Liver (tissue), 9 donors: ENCODE data around the gene CRTC2. TPM values are rescaled to one million over a fixed set of nuclear protein-coding genes. Genes with fewer than 3 reads are reported as not detected.

Source experiments
- DNase-seq: peaks from one replicate; pipeline ENCODE4 v3.0.0-alpha.2; 2017; ENCODE audit warnings: low spot score
- H3K27ac ChIP-seq, 2 donors: one replicate each; pipeline ENCODE4 v1.7.0; 2013; ENCODE audit warnings: inconsistent platforms in 2 of 2, low read length in 2 of 2, control low read depth in 1 of 2, low read depth in 1 of 2, mild to moderate bottlenecking in 1 of 2
- H3K27me3 ChIP-seq, 4 donors: one replicate each; pipeline versions ENCODE4 v1.6.1 to v1.7.0; 2013; ENCODE audit warnings: low read length in 3 of 4, inconsistent platforms in 1 of 4, mild to moderate bottlenecking in 1 of 4, moderate library complexity in 1 of 4; ENCODE audit not compliant: control insufficient read depth in 4 of 4, insufficient read depth in 4 of 4
- H3K36me3 ChIP-seq, 4 donors: one replicate each; pipeline versions ENCODE4 v1.6.1 to v1.7.0; 2013; ENCODE audit warnings: low read length in 3 of 4, mild to moderate bottlenecking in 3 of 4, low read depth in 1 of 4, moderate library complexity in 1 of 4; ENCODE audit not compliant: control insufficient read depth in 4 of 4, insufficient read depth in 3 of 4
- H3K4me1 ChIP-seq, 4 donors: one replicate each; pipeline versions ENCODE4 v1.6.1 to v1.7.0; 2013; ENCODE audit warnings: low read length in 3 of 4, mild to moderate bottlenecking in 3 of 4, moderate library complexity in 1 of 4; ENCODE audit not compliant: control insufficient read depth in 4 of 4, insufficient read depth in 4 of 4
- H3K4me3 ChIP-seq, 3 donors: one replicate each; pipeline versions ENCODE4 v1.6.1 to v1.7.0; 2013; ENCODE audit warnings: low read length in 3 of 3, control low read depth in 1 of 3, low read depth in 1 of 3, mild to moderate bottlenecking in 1 of 3
- H3K9ac ChIP-seq, 2 donors: one replicate each; pipeline ENCODE4 v1.7.0; 2013; ENCODE audit warnings: low read length in 2 of 2, mild to moderate bottlenecking in 2 of 2, moderate library complexity in 2 of 2, control low read depth in 1 of 2, low read depth in 1 of 2
- H3K9me3 ChIP-seq, 4 donors: one replicate each; pipeline versions ENCODE4 v1.6.1 to v1.7.0; 2013; ENCODE audit warnings: low read length in 3 of 4; ENCODE audit not compliant: control insufficient read depth in 4 of 4
- ATF3 ChIP-seq: IDR thresholded peaks from 2 replicates; pipeline ENCODE4 v1.6.1; 2016; ENCODE audit warnings: antibody characterized with exemption
- CTCF ChIP-seq: fragments of 150-350 bp; IDR thresholded peaks from 2 replicates; pipeline ENCODE4 v1.5.1; 2017; ENCODE audit warnings: improper control_type of control experiment, low read depth, low read length; ENCODE audit not compliant: missing input control
- EGR1 ChIP-seq, 2 donors: IDR thresholded peaks; 2 replicates each; pipeline ENCODE4 v1.6.1; 2016 to 2018; ENCODE audit warnings: antibody characterized with exemption in 2 of 2, low read depth in 2 of 2
- FOXA1 ChIP-seq: IDR thresholded peaks from 2 replicates; pipeline ENCODE4 v1.6.1; 2016; ENCODE audit warnings: antibody characterized with exemption
- FOXA2 ChIP-seq: IDR thresholded peaks from 2 replicates; pipeline ENCODE4 v1.6.1; 2016; ENCODE audit warnings: antibody characterized with exemption
- GABPA ChIP-seq, 2 donors: IDR thresholded peaks in 1 of 2; conservative IDR thresholded peaks in 1 of 2; 2 replicates each; pipeline ENCODE4 v1.6.1; 2016; ENCODE audit warnings: antibody characterized with exemption in 2 of 2, mild to moderate bottlenecking in 1 of 2, moderate library complexity in 1 of 2
- HNF4A ChIP-seq, 2 donors: conservative IDR thresholded peaks; 2 replicates each; pipeline ENCODE4 v1.6.1; 2016; ENCODE audit warnings: antibody characterized with exemption in 2 of 2, mild to moderate bottlenecking in 2 of 2
- HNF4G ChIP-seq: IDR thresholded peaks from 2 replicates; pipeline ENCODE4 v1.6.1; 2016; ENCODE audit warnings: antibody characterized with exemption
- JUND ChIP-seq, 2 donors: IDR thresholded peaks; 2 replicates each; pipeline ENCODE4 v1.6.1; 2016; ENCODE audit warnings: antibody characterized with exemption in 2 of 2
- MAX ChIP-seq: IDR thresholded peaks from 2 replicates; pipeline ENCODE4 v1.6.1; 2016; ENCODE audit warnings: antibody characterized with exemption
- NR2F2 ChIP-seq: IDR thresholded peaks from 2 replicates; pipeline ENCODE4 v1.6.1; 2016; ENCODE audit warnings: antibody characterized with exemption
- RAD21 ChIP-seq, 2 donors: IDR thresholded peaks; 2 replicates each; pipeline ENCODE4 v1.6.1; 2016; ENCODE audit warnings: antibody characterized with exemption in 2 of 2, mild to moderate bottlenecking in 2 of 2
- REST ChIP-seq: IDR thresholded peaks from 2 replicates; pipeline ENCODE4 v1.6.1; 2016; ENCODE audit warnings: antibody characterized with exemption, mild to moderate bottlenecking
- RXRA ChIP-seq, 2 donors: IDR thresholded peaks; 2 replicates each; pipeline ENCODE4 v1.6.1; 2017 to 2018; ENCODE audit warnings: antibody characterized with exemption in 2 of 2, mild to moderate bottlenecking in 1 of 2
- SP1 ChIP-seq: IDR thresholded peaks from 2 replicates; pipeline ENCODE4 v1.6.1; 2018; ENCODE audit warnings: antibody characterized with exemption, mild to moderate bottlenecking
- TAF1 ChIP-seq: conservative IDR thresholded peaks from 2 replicates; pipeline ENCODE4 v1.6.1; 2016; ENCODE audit warnings: antibody characterized with exemption, mild to moderate bottlenecking
- YY1 ChIP-seq: IDR thresholded peaks from 2 replicates; pipeline ENCODE4 v1.6.1; 2016; ENCODE audit warnings: antibody characterized with exemption, mild to moderate bottlenecking
- ZBTB33 ChIP-seq: IDR thresholded peaks from 2 replicates; pipeline ENCODE4 v1.6.1; 2016; ENCODE audit warnings: antibody characterized with exemption
- WGBS: extraction: QIAGEN DNeasy Blood & Tissue Kit; methylation state at CpG from one replicate; pipeline ENCODE4 v1.1.7; 2013; 5-methylcytosine and 5-hydroxymethylcytosine counted together
- polyA plus RNA-seq, 2 donors: library from polyadenylated mRNA; stranded (reverse) in 1 of 2; unstranded in 1 of 2; fragments of 200-250 nt in 1 of 2; fragments of >200 nt in 1 of 2; fragmentation: Nextera tagmentation in 1 of 2; extraction: Ambion mirVana in 1 of 2; gene quantifications; one replicate each; pipeline versions ENCODE4 v1.2.1 to v1.2.3, GENCODE V29; 2013 to 2015
- total RNA-seq, 2 donors: library from RNA; depleted of rRNA; stranded (reverse); fragments of >200 nt; gene quantifications; one replicate each; pipeline ENCODE4 v1.2.3, GENCODE V29; 2014
- donor health status: healthy.
- donor health status: healthy.
- donor health status: healthy.
- donor health status: healthy.
- donor health status: healthy.

Gene CRTC2
- total and polyA plus RNA-seq, 4 donors: 4.9 to 14.9 (median 8.2) TPM

GRCh38 chr1:153926405-153926804 lies 32.0 kb downstream of the CRTC2 start:
- TF ChIP-seq RAD21 (IDR thresholded peaks at IDR 0.05): no peak
- no peak for TF ChIP-seq MAX
- TF ChIP-seq JUND (IDR thresholded peaks at IDR 0.05): no peak
- TF ChIP-seq RXRA (IDR thresholded peaks at IDR 0.05): no peak
- no peak for TF ChIP-seq ZBTB33
- no peak for TF ChIP-seq ATF3
- no peak for TF ChIP-seq GABPA (IDR thresholded peaks at IDR 0.05 in 1 of 2, conservative IDR thresholded peaks at IDR 0.05 in 1 of 2)
- no peak for TF ChIP-seq NR2F2
- no peak for TF ChIP-seq FOXA2
- no peak for TF ChIP-seq CTCF
- no peak for TF ChIP-seq EGR1 (IDR thresholded peaks at IDR 0.05; ENCODE audit: low read depth in 2 of 2)
- no peak for TF ChIP-seq SP1
- TF ChIP-seq REST: no peak
- no peak for TF ChIP-seq FOXA1
- no peak for TF ChIP-seq HNF4G
- TF ChIP-seq TAF1: no peak
- TF ChIP-seq HNF4A (conservative IDR thresholded peaks at IDR 0.05): no peak
- no peak for TF ChIP-seq YY1
- Histone ChIP-seq H3K27ac (no peak overlapping the region), H3K9me3 (no peaks in the 10 kb centered on the region), H3K27me3 (no peaks in the 10 kb centered on the region), H3K36me3 (peaks cover 2 to 16% (median 9%) of the 10 kb centered on the region in 4 donors), H3K4me1 (peaks cover 8 to 14% (median 11%) of the 10 kb centered on the region in 4 donors), H3K4me3 (no peak overlapping the region), H3K9ac (no peak overlapping the region)
- DNase-seq: no peak
- WGBS: 86% methylated on average over 4 of the region's 4 CpGs
